Transverse colon (tissue), 3 donors: Measurements from ENCODE around the gene NAA20.

Source experiments
- CTCF ChIP-seq, 5 experiments: fragments of 200-600 bp in 3 of 5; fragments of 450-650 bp in 2 of 5; sonication (generic) in 3 of 5; IDR thresholded peaks; 1 replicate in 2 of 5; 2 replicates in 3 of 5; pipeline ENCODE4 v1.5.1; 2016 to 2017; ENCODE audit warnings: antibody characterized with exemption in 5 of 5, inconsistent platforms in 3 of 5, mild to moderate bottlenecking in 2 of 5, moderate library complexity in 1 of 5
- POLR2A ChIP-seq: fragments of 450-650 bp; IDR thresholded peaks from one replicate; pipeline ENCODE4 v1.6.1; 2016; ENCODE audit warnings: antibody characterized with exemption, mild to moderate bottlenecking, moderate library complexity

GRCh38 chr20:20075032-20075431 lies 57.9 kb downstream of the NAA20 start:
- TF ChIP-seq POLR2A = no peak
- TF ChIP-seq CTCF (IDR thresholded peaks at IDR 0.05) = no peak
